BJ (cell line): ENCODE results near the gene SPAG16. TPM values are rescaled to one million over a fixed set of nuclear protein-coding genes. Genes with fewer than 3 reads are reported as not detected.

Experiments used
- CTCF ChIA-PET: fragments of 350-600 bp; formaldehyde crosslinking; extraction: SDS; loops from one replicate; lab custom pipeline; 2021; ENCODE audit warnings: antibody characterized with exemption, inconsistent platforms; lab: Yijun Ruan, JAX
- POLR2A ChIA-PET: fragments of 300-600 bp; sonication (Branson Sonifier 250); formaldehyde crosslinking; extraction: SDS; loops from one replicate; lab custom pipeline; 2021; ENCODE audit warnings: antibody characterized with exemption; lab: Charles Lee
- DNase-seq: peaks from one replicate; pipeline ENCODE4 v3.0.0-alpha.2; 2011; ENCODE audit warnings: low read depth
- H3K27me3 ChIP-seq: 2 replicates; pipeline ENCODE4 v1.6.0; 2011; ENCODE audit warnings: low read length; ENCODE audit not compliant: control insufficient read depth, insufficient read depth
- H3K36me3 ChIP-seq: 2 replicates; pipeline ENCODE4 v1.5.1; 2011; ENCODE audit warnings: low read length; ENCODE audit not compliant: control insufficient read depth, insufficient read depth
- H3K4me3 ChIP-seq: 2 replicates; pipeline ENCODE4 v1.5.1; 2011; ENCODE audit warnings: low read depth, mild to moderate bottlenecking, control low read depth, low read length
- polyA plus RNA-seq: library from polyadenylated mRNA; depleted of rRNA; stranded (reverse); fragments of >200 nt; gene quantifications from 2 replicates; pipeline ENCODE4 v1.2.3, GENCODE V29; 2011
- TF ChIP-seq, protein P1 (sequence below): IDR thresholded peaks from 2 replicates; pipeline ENCODE4 v1.5.1; 2011; ENCODE audit warnings: low read depth, mild to moderate bottlenecking, control low read depth, inconsistent platforms, low read length, moderate library complexity; ENCODE audit not compliant: insufficient read depth

Gene SPAG16
- polyA plus RNA-seq, 1 experiment, result 11.0 TPM

DNA sequence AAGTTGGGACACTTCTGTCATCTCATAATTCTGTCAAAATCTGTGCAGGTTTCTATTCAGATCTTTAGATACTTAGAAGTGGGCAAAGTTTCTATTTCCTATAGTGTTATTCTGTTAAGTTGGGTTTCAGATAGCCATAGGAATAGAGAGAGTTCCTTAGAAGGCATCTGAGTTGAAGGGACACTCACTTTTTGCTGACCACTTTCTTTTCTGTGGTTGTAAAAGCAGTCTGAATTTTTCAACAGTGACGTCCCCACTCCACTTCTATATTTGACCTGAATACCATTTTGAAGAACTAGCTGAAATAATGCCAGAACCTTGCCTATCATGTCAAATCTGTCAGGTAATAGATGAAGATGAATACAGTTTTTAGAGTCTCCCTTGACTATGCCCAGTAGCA is 267.3 kb downstream of the SPAG16 start:
- DNase-seq, result no peak
- ChIA-PET CTCF (no interaction called here), POLR2A (no interaction called here)
- Histone ChIP-seq H3K27me3 (no peaks in the 10 kb centered on the region), H3K4me3 (no peak overlapping the region), H3K36me3 (no peaks in the 10 kb centered on the region)
- TF ChIP-seq, protein P1, sequence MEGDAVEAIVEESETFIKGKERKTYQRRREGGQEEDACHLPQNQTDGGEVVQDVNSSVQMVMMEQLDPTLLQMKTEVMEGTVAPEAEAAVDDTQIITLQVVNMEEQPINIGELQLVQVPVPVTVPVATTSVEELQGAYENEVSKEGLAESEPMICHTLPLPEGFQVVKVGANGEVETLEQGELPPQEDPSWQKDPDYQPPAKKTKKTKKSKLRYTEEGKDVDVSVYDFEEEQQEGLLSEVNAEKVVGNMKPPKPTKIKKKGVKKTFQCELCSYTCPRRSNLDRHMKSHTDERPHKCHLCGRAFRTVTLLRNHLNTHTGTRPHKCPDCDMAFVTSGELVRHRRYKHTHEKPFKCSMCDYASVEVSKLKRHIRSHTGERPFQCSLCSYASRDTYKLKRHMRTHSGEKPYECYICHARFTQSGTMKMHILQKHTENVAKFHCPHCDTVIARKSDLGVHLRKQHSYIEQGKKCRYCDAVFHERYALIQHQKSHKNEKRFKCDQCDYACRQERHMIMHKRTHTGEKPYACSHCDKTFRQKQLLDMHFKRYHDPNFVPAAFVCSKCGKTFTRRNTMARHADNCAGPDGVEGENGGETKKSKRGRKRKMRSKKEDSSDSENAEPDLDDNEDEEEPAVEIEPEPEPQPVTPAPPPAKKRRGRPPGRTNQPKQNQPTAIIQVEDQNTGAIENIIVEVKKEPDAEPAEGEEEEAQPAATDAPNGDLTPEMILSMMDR, result no peak

DNA sequence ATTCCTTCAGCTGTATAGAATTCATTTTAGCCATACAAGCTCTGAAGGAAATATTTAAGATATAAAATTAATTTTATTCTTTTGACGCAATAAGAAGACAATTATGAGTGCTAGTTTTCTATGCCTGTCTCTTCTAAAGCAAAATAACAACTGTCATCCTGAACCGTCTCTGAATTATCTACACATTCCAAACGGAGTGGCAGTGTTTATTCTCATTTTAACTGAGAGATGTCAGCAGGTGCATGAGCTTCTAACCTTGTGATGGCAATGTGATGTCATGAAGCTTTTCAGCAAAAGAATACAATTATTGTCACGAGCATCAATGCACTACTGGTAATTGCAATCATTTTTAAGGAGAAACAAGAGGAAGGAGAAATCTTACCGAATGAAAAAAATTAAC is 274.8 kb downstream of the SPAG16 start:
- no peak for DNase-seq
- H3K4me3 ChIP-seq, result no peak overlapping the region
- TF ChIP-seq, protein P1, result no peak
- no peaks in the 10 kb centered on the region for H3K27me3 ChIP-seq
- no peaks in the 10 kb centered on the region for H3K36me3 ChIP-seq
- ChIA-PET CTCF (no interaction called here), POLR2A (no interaction called here)

DNA sequence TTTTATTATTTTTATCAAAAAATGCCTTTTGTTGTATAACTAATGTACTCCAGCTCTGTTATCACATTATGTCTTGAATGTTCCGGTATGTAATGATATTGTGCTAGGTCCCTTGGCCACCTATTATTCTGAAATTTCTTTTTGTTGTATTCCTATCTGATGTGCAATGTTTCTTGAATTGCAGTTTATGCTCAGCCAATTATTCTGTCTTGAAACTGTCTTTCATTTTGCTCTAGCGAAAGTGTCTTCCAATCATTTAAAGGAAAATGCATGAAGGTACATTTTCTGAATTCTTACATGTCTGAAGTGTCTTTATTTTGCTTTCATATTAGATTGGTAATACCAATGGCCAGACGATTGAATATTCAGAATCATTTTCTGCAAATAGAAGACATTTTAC is 277.5 kb downstream of the SPAG16 start:
- CTCF ChIA-PET, result interaction anchor here (0.5 kb wide), 1 partner anchor 365 kb away, joined by 3 read pairs; no protein-coding TSS in a partner anchor
- no peak for DNase-seq
- TF ChIP-seq, protein P1, result no peak

DNA sequence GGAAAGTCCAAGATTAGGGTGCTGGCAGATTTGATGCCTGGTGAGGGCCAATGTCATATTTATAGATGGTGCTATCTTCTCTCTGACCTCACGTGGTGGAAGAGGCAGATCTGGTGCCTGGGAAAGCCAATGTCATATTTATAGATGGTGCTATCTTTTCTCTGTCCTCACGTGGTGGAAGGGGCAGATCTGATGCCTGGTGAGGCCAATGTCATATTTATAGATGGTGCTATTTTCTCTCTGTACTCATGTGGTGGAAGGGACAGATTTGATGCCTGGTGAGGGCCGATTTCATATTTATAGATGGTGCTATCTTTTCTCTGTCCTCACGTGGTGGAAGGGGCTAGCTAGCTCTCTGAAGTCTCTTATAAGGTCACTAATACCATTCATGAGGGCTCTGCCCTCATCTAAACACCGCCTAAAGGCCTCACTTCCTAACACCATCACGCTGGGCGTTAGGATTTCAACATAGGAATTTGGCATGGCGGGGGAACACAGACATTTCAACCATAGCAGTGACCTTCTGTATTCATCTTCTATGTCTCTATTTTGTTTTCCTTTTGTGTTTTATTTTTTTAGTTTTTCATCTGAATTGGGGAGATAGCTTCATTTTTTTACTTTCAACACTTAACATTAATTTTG is 278.4 kb downstream of the SPAG16 start:
- POLR2A ChIA-PET, result no interaction called here
- TF ChIP-seq, protein P1, result no peak

More for the DNA sequence above, 277.5 kb downstream of the SPAG16 start:
- POLR2A ChIA-PET, result no interaction called here
- H3K27me3 ChIP-seq, result no peaks in the 10 kb centered on the region
- no peak overlapping the region for H3K4me3 ChIP-seq
- H3K36me3 ChIP-seq, result no peaks in the 10 kb centered on the region

DNA sequence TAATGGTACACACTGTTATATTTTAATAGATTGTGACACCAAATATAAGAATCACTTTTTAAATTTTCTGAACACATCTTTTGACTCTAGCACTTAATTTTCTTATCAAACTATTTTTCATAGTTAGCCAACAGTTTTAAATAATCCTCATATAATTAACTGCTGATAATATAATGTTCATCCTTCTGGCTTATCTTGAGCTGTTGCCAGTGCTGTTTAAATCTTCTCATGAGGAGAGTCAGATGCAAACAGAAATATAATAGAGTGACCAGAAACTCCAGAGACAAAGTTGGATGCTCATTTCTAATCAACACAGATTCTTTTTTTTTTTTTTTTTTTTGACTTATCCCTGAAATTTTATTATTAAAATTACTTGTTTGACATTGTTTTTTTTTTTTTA is 282.6 kb downstream of the SPAG16 start:
- Histone ChIP-seq H3K36me3 (no peaks in the 10 kb centered on the region), H3K27me3 (no peaks in the 10 kb centered on the region), H3K4me3 (no peak overlapping the region)
- TF ChIP-seq, protein P1, result no peak
- ChIA-PET CTCF (no interaction called here), POLR2A (no interaction called here)
- no peak for DNase-seq

More for the DNA sequence above, 278.4 kb downstream of the SPAG16 start:
- Histone ChIP-seq H3K4me3 (no peak overlapping the region), H3K27me3 (no peaks in the 10 kb centered on the region), H3K36me3 (no peaks in the 10 kb centered on the region)
- DNase-seq, result no peak
- CTCF ChIA-PET, result no interaction called here
